SU-DHL-6 (cell line): ENCODE results near the gene SCGB3A1.

Source experiments
- H2AFZ ChIP-seq: fragments of 200-600 bp; sonication (generic); 2 replicates; pipeline ENCODE4 v1.6.1; 2014; ENCODE audit warnings: low read depth, mild to moderate bottlenecking, moderate library complexity, mixed read lengths, antibody characterized with exemption, low read length; ENCODE audit not compliant: severe bottlenecking
- H3F3A ChIP-seq: fragments of 200-600 bp; shearing (Covaris generic); 2 replicates; pipeline ENCODE4 v1.6.0; 2016; ENCODE audit warnings: antibody characterized with exemption, mild to moderate bottlenecking; ENCODE audit not compliant: insufficient read depth
- H3K27ac ChIP-seq: fragments of 200-600 bp; sonication (generic); 2 replicates; pipeline ENCODE4 v1.5.1; 2016; ENCODE audit warnings: low read depth, mild to moderate bottlenecking, low read length, moderate library complexity, mixed read lengths
- H3K27me3 ChIP-seq: fragments of 200-600 bp; sonication (generic), shearing (Covaris generic); 2 replicates; pipeline ENCODE4 v1.6.0; 2014; ENCODE audit warnings: mild to moderate bottlenecking, low read length
- H3K36me3 ChIP-seq: fragments of 200-600 bp; sonication (generic); 2 replicates; pipeline ENCODE4 v1.6.1; 2014; ENCODE audit warnings: mild to moderate bottlenecking, low read length, mixed read lengths
- H3K4me2 ChIP-seq: fragments of 300-600, 200-600 bp; shearing (Covaris generic), sonication (generic); 2 replicates; pipeline ENCODE4 v1.6.0; 2014; ENCODE audit warnings: low read length, low read depth, mild to moderate bottlenecking; ENCODE audit not compliant: poor library complexity, severe bottlenecking
- H3K4me3 ChIP-seq: fragments of 200-600 bp; sonication (generic); 2 replicates; pipeline ENCODE4 v1.5.1; 2014; ENCODE audit warnings: antibody characterized with exemption, low read length, mild to moderate bottlenecking, mixed read lengths; ENCODE audit not compliant: insufficient read depth, poor library complexity, severe bottlenecking
- H3K79me2 ChIP-seq: fragments of 200-600 bp; sonication (generic); 2 replicates; pipeline ENCODE4 v1.6.1; 2014; ENCODE audit warnings: mild to moderate bottlenecking, low read length, moderate library complexity; ENCODE audit not compliant: insufficient read depth
- H3K9ac ChIP-seq: fragments of 200-600 bp; sonication (generic); 2 replicates; pipeline ENCODE4 v1.7.0; 2014; ENCODE audit warnings: mild to moderate bottlenecking, low read length
- H3K9me2 ChIP-seq: fragments of 200-600 bp; sonication (generic); replicated peaks from 2 replicates; pipeline ENCODE4 v1.6.1; 2014; ENCODE audit warnings: low read length; ENCODE audit not compliant: insufficient read depth
- H3K9me3 ChIP-seq: fragments of 200-600 bp; sonication (generic); 2 replicates; pipeline ENCODE4 v1.6.1; 2014; ENCODE audit warnings: low read length, mixed read lengths; ENCODE audit not compliant: insufficient read depth
- H4K20me1 ChIP-seq: fragments of 200-600 bp; sonication (generic); 2 replicates; pipeline ENCODE4 v1.6.1; 2014; ENCODE audit warnings: low read depth, mild to moderate bottlenecking, antibody characterized with exemption, low read length, moderate library complexity, mixed read lengths
- CTCF ChIP-seq: fragments of 200-600 bp; sonication (generic); IDR thresholded peaks from one replicate; pipeline ENCODE4 v1.5.1; 2017; ENCODE audit warnings: antibody characterized with exemption, mild to moderate bottlenecking, low read length, moderate library complexity; ENCODE audit not compliant: insufficient read depth, poor library complexity, severe bottlenecking
- EZH2phosphoT487 ChIP-seq: fragments of 200-600 bp; sonication (generic), shearing (Covaris generic); conservative IDR thresholded peaks from 2 replicates; pipeline ENCODE4 v1.6.1; 2018; ENCODE audit warnings: mild to moderate bottlenecking, antibody characterized with exemption, low read length, moderate library complexity, mixed read lengths

Gene SCGB3A1

GRCh38 chr5:180630426-180630825 lies 39.1 kb upstream of the SCGB3A1 start:
- H4K20me1 ChIP-seq = no peaks in the 10 kb centered on the region
- H3K4me2 ChIP-seq = no peak overlapping the region
- H3K36me3 ChIP-seq = no peaks in the 10 kb centered on the region
- no peaks in the 10 kb centered on the region for H3K9me2 ChIP-seq
- H3K9ac ChIP-seq = no peak overlapping the region
- no peaks in the 10 kb centered on the region for H3K79me2 ChIP-seq
- H3K9me3 ChIP-seq = no peaks in the 10 kb centered on the region
- TF ChIP-seq CTCF (no peak), EZH2phosphoT487 (no peak)
- H3F3A ChIP-seq = no peaks in the 10 kb centered on the region
- no peak overlapping the region for H3K4me3 ChIP-seq
- no peaks in the 10 kb centered on the region for H3K27me3 ChIP-seq
- H3K27ac ChIP-seq = no peak overlapping the region
- no peak overlapping the region for H2AFZ ChIP-seq

- Histone ChIP-seq H3F3A (no peaks in the 10 kb centered on the region), H3K4me2 (no peak overlapping the region), H3K4me3 (no peak overlapping the region), H2AFZ (no peak overlapping the region), H3K27me3 (no peaks in the 10 kb centered on the region), H4K20me1 (no peaks in the 10 kb centered on the region), H3K79me2 (no peaks in the 10 kb centered on the region), H3K27ac (no peak overlapping the region), H3K9me2 (no peaks in the 10 kb centered on the region), H3K36me3 (no peaks in the 10 kb centered on the region), H3K9ac (no peak overlapping the region), H3K9me3 (no peaks in the 10 kb centered on the region)
- TF ChIP-seq CTCF = no peak
- no peak for TF ChIP-seq EZH2phosphoT487
Measured at GRCh38 chr5:180629831-180630382, 38.6 kb upstream of the SCGB3A1 start.

GRCh38 chr5:180628827-180629750 lies 37.8 kb upstream of the SCGB3A1 start:
- Histone ChIP-seq H3F3A (no peaks in the 10 kb centered on the region), H3K27me3 (no peaks in the 10 kb centered on the region), H3K9me3 (no peaks in the 10 kb centered on the region), H3K27ac (no peak overlapping the region), H3K9ac (no peak overlapping the region), H3K9me2 (no peaks in the 10 kb centered on the region), H3K4me2 (no peak overlapping the region), H3K4me3 (no peak overlapping the region), H3K36me3 (no peaks in the 10 kb centered on the region), H2AFZ (no peak overlapping the region), H3K79me2 (no peaks in the 10 kb centered on the region), H4K20me1 (no peaks in the 10 kb centered on the region)
- TF ChIP-seq CTCF = no peak
- no peak for TF ChIP-seq EZH2phosphoT487
